HepG2 (cell line): Measurements from ENCODE around the gene DDX50. TPM values are rescaled to one million over a fixed set of nuclear protein-coding genes. Genes with fewer than 3 reads are reported as not detected.
A peak's percentile ranks its signal among the peaks of the same experiment; 100 is the strongest.

Experiments used
- ATF3 ChIP-seq: sonication (generic); formaldehyde crosslinking; IDR thresholded peaks from 2 replicates; pipeline ENCODE4 v1.4.0; 2020; ENCODE audit warnings: missing genetic modification reagents
- CEBPZ ChIP-seq: IDR thresholded peaks from 2 replicates; pipeline ENCODE4 v1.6.1; 2012; ENCODE audit warnings: low read length, improper control_type of control experiment
- EP300 ChIP-seq, 3 experiments: sonication (generic) in 1 of 3; formaldehyde crosslinking in 1 of 3; IDR thresholded peaks; 2 replicates each; pipeline versions ENCODE4 v1.5.1 to v1.6.1; 2011 to 2020; ENCODE audit warnings: low read depth in 2 of 3, low read length in 2 of 3, borderline replicate concordance in 1 of 3, improper control_type of control experiment in 1 of 3, mild to moderate bottlenecking in 1 of 3, missing genetic modification reagents in 1 of 3, moderate library complexity in 1 of 3
- HMGXB3 ChIP-seq: sonication (generic); formaldehyde crosslinking; IDR thresholded peaks from 2 replicates; pipeline ENCODE4 v1.4.0; 2020; ENCODE audit warnings: missing genetic modification reagents, borderline replicate concordance
- HNRNPUL1 ChIP-seq: fragments of 200-400 bp; formaldehyde crosslinking; IDR thresholded peaks from 2 replicates; pipeline ENCODE4 v1.6.1; 2017; ENCODE audit warnings: low read depth, mild to moderate bottlenecking, low read length, moderate library complexity
- HOXA9 ChIP-seq: sonication (generic); formaldehyde crosslinking; IDR thresholded peaks from 2 replicates; pipeline ENCODE4 v1.8.1; 2022; ENCODE audit warnings: missing genetic modification reagents, mild to moderate bottlenecking, moderate library complexity, borderline replicate concordance
- PATZ1 ChIP-seq: sonication (generic); formaldehyde crosslinking; IDR thresholded peaks from 2 replicates; pipeline ENCODE4 v1.4.0; 2020; ENCODE audit warnings: missing genetic modification reagents
- SATB2 ChIP-seq: sonication (generic); formaldehyde crosslinking; IDR thresholded peaks from 2 replicates; pipeline ENCODE4 v1.5.0; 2020; ENCODE audit warnings: missing genetic modification reagents
- YEATS4 ChIP-seq: sonication (generic); formaldehyde crosslinking; IDR thresholded peaks from 2 replicates; pipeline ENCODE4 v1.4.0; 2020; ENCODE audit warnings: missing genetic modification reagents, borderline replicate concordance
- ZFAT ChIP-seq: sonication (generic); formaldehyde crosslinking; conservative IDR thresholded peaks from 2 replicates; pipeline ENCODE4 v1.8.1; 2023; ENCODE audit warnings: missing genetic modification reagents, inconsistent platforms
- ZGPAT ChIP-seq: IDR thresholded peaks from 2 replicates; pipeline ENCODE4 v1.6.1; 2016; ENCODE audit warnings: mild to moderate bottlenecking
- ZKSCAN1 ChIP-seq: fragments of 150-350 bp; IDR thresholded peaks from 2 replicates; pipeline ENCODE4 v1.6.1; 2014; ENCODE audit warnings: low read length
- ZNF343 ChIP-seq: sonication (generic); formaldehyde crosslinking; IDR thresholded peaks from 2 replicates; pipeline ENCODE4 v1.4.0; 2020; ENCODE audit warnings: mild to moderate bottlenecking, missing genetic modification reagents
- ZNF589 ChIP-seq: sonication (generic); formaldehyde crosslinking; conservative IDR thresholded peaks from 2 replicates; pipeline ENCODE4 v1.8.0; 2022; ENCODE audit warnings: mild to moderate bottlenecking, moderate library complexity, missing genetic modification reagents
- polyA plus RNA-seq, 8 experiments: library from polyadenylated mRNA; depleted of rRNA in 3 of 8; stranded (reverse) in 7 of 8; unstranded in 1 of 8; fragments of >200 nt; fragmentation: Illumina TruSeq in 4 of 8; extraction: Trizol in 4 of 8; gene quantifications; 2 replicates each; pipeline versions ENCODE4 v1.2.1 to v1.2.3, GENCODE V29; 2011 to 2016; ENCODE audit warnings: low read depth in 4 of 8, missing spikeins in 1 of 8, mixed read lengths in 1 of 8; ENCODE audit not compliant: insufficient read depth in 1 of 8
- total RNA-seq, 5 experiments: library from RNA; depleted of rRNA; stranded (reverse); fragments of >200 nt; fragmentation: Illumina TruSeq; extraction: Trizol; gene quantifications; 2 replicates each; pipeline ENCODE4 v1.2.3, GENCODE V29; 2016; ENCODE audit warnings: low read depth in 1 of 5

The DDX50 gene
- total and polyA plus RNA-seq, 2 of the 13 experiments (the other 11 are each of a cell fraction or from before 2014, with no cell fraction given), result 19.0 to 38.2 TPM

GRCh38 chr10:68900427-68901104 lies 549 bp upstream of the DDX50 start (continued):
- TF ChIP-seq EP300 (IDR thresholded peaks at IDR 0.05; ENCODE audit: low read depth in 2 of 2, low read length in 2 of 2), result no peak
- peak; percentile 71 for TF ChIP-seq EP300 (CRISPR knock-in tag; IDR thresholded peaks at IDR 0.05; ENCODE audit: borderline replicate concordance)
- peak; percentile 91 for TF ChIP-seq ZGPAT (CRISPR knock-in tag)
- TF ChIP-seq SATB2 (CRISPR knock-in tag), result 0 out of 2 replicates have a peak, but pooled peaks have one; percentile 43
- peak; percentile 30; the same call in 1 of the 2 replicates for TF ChIP-seq HMGXB3
- TF ChIP-seq PATZ1 (CRISPR knock-in tag), result no peak
- no peak for TF ChIP-seq HNRNPUL1
- TF ChIP-seq YEATS4 (CRISPR knock-in tag), result peak; percentile 90
- TF ChIP-seq ZKSCAN1, result no peak
- peak; percentile 92; the same call in 1 of the 2 replicates for TF ChIP-seq HOXA9 (CRISPR knock-in tag)
- no peak; the same call in 1 of the 2 replicates for TF ChIP-seq ZFAT
- TF ChIP-seq CEBPZ, result no peak
- peak; percentile 87 for TF ChIP-seq ZNF343 (CRISPR knock-in tag)
- TF ChIP-seq ZNF589 (CRISPR knock-in tag), result peak; percentile 86; the same call in 1 of the 2 replicates
- TF ChIP-seq ATF3 (CRISPR knock-in tag), result peak; percentile 61; the same call in 1 of the 2 replicates
